Right hindlimb (tissue), 1 donor: ENCODE results near the gene OTOGL.
"Not testable (repeated sequence)": the region's sequence is repeated elsewhere in the genome, so short reads cannot be mapped to it uniquely, and the experiment has no call there.

ENCODE experiments used
- DNase-seq: peaks from one replicate; pipeline ENCODE4 v3.0.0-alpha.2; 2018

Gene OTOGL

GRCh38 chr12:80121661-80122060 lies 22.3 kb downstream of the OTOGL start:
- DNase-seq, result no peak

- peak; percentile 21 for DNase-seq
Measured at GRCh38 chr12:80129895-80130530, 30.7 kb downstream of the OTOGL start.

- no peak for DNase-seq
Measured at GRCh38 chr12:80135624-80136023, 36.3 kb downstream of the OTOGL start.

GRCh38 chr12:80140005-80140404 lies 40.7 kb downstream of the OTOGL start:
- DNase-seq, result no peak

GRCh38 chr12:80142640-80143039 lies 43.3 kb downstream of the OTOGL start:
- no peak for DNase-seq

- no peak for DNase-seq
Measured at GRCh38 chr12:80143537-80143936, 44.2 kb downstream of the OTOGL start.

GRCh38 chr12:80149547-80150313 lies 50.4 kb downstream of the OTOGL start:
- DNase-seq, result not testable (repeated sequence)

GRCh38 chr12:80151131-80151530 lies 51.8 kb downstream of the OTOGL start:
- DNase-seq, result no peak

- DNase-seq, result no peak
Measured at GRCh38 chr12:80154261-80154660, 54.9 kb downstream of the OTOGL start.

GRCh38 chr12:80156306-80156705 lies 57.0 kb downstream of the OTOGL start:
- no peak for DNase-seq

- DNase-seq, result no peak
Measured at GRCh38 chr12:80157645-80158044, 58.3 kb downstream of the OTOGL start.

- no peak for DNase-seq
Measured at GRCh38 chr12:80161612-80162011, 62.3 kb downstream of the OTOGL start.

- no peak for DNase-seq
Measured at GRCh38 chr12:80162177-80162576, 62.8 kb downstream of the OTOGL start.

- no peak for DNase-seq
Measured at GRCh38 chr12:80165746-80166145, 66.4 kb downstream of the OTOGL start.

- DNase-seq, result no peak
Measured at GRCh38 chr12:80166751-80167150, 67.4 kb downstream of the OTOGL start.

GRCh38 chr12:80168936-80169335 lies 69.6 kb downstream of the OTOGL start:
- DNase-seq, result no peak

- no peak for DNase-seq
Measured at GRCh38 chr12:80170915-80171314, 71.6 kb downstream of the OTOGL start.

- DNase-seq, result no peak
Measured at GRCh38 chr12:80173083-80173864, 73.9 kb downstream of the OTOGL start.

- DNase-seq, result no peak
Measured at GRCh38 chr12:80175307-80175930, 76.1 kb downstream of the OTOGL start.

- DNase-seq, result no peak
Measured at GRCh38 chr12:80176706-80177105, 77.4 kb downstream of the OTOGL start.

- DNase-seq, result no peak
Measured at GRCh38 chr12:80178846-80179245, 79.5 kb downstream of the OTOGL start.

GRCh38 chr12:80183939-80184338 lies 84.6 kb downstream of the OTOGL start:
- no peak for DNase-seq

GRCh38 chr12:80184926-80185325 lies 85.6 kb downstream of the OTOGL start:
- DNase-seq, result no peak
